GM12872 (cell line): ENCODE measurements around the gene CENPM.

Source experiments
- TF ChIP-seq, protein P1 (sequence below): IDR thresholded peaks from 3 replicates; pipeline ENCODE4 v1.5.1; 2011; ENCODE audit warnings: low read depth, mild to moderate bottlenecking, low read length, moderate library complexity; ENCODE audit not compliant: insufficient read depth

Gene CENPM

DNA sequence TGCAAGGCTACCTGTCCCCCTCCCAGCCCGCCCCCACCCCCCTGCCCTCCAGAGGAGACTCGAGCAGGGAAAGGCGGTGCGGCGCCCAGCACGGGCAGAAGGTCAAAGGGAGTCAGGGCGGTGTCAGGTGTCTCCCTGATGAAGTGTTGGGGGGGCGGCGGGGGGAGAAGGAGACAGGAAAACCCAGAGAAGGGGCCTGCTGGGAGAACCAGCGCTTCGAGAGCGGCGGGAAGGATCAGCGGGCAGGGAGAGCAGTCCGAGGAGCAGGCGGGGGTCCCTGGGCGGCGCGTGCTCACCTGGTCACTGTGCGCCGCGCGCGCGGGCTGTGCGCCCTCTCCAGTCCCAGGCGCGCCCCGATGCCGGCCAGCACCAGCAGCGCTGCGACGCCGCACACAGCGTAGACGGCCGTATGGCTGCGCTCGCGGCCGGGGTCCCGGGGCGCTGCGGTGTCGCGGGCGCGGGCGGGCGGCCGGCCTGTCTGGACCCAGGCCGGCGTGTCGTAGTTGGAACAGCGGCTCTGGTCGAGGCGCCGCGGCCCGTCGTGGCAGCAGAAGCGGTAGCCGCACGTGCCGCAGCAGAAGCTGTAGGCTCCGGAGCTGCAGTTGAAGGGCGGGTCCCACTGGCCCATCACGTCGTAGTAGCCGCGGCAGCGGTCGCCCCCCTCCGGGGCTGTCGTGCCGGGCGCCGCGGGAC lies 33.0 kb downstream of the CENPM start:
- TF ChIP-seq, protein P1, sequence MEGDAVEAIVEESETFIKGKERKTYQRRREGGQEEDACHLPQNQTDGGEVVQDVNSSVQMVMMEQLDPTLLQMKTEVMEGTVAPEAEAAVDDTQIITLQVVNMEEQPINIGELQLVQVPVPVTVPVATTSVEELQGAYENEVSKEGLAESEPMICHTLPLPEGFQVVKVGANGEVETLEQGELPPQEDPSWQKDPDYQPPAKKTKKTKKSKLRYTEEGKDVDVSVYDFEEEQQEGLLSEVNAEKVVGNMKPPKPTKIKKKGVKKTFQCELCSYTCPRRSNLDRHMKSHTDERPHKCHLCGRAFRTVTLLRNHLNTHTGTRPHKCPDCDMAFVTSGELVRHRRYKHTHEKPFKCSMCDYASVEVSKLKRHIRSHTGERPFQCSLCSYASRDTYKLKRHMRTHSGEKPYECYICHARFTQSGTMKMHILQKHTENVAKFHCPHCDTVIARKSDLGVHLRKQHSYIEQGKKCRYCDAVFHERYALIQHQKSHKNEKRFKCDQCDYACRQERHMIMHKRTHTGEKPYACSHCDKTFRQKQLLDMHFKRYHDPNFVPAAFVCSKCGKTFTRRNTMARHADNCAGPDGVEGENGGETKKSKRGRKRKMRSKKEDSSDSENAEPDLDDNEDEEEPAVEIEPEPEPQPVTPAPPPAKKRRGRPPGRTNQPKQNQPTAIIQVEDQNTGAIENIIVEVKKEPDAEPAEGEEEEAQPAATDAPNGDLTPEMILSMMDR, result no peak

DNA sequence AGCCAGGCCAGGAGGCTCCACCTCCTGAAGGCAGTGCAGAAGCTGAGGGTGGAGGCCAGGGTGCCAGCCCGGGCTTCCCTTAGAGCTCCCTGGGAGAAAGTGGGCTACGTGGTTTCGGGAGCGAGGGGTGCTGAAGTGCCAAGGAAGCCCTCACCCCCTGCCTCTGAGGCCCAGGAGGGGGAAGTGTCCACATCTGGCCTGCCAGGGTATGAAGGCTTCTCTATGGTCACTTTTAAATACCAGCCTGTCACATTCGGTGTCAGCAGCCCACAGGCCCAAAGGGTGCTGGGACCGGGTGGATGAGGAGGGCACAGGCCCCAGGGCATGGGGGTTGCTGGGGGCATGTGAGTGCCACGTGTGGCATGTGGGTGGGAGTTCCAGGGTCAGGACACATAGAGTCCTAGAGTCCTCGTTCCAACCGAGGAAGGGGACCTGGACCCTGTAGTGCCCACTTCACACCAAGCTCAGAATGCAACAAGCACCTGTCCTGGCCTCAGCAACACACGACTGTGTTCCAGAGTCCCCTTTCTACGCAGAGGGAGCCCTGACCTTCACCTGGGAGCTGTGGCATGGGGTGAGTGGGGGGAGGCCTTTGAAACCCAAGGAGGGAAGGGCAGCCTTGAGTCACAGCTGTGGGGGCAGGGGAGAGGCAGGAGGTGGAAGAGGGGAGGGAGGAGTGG lies 33.8 kb downstream of the CENPM start:
- TF ChIP-seq, protein P1, result no peak

DNA sequence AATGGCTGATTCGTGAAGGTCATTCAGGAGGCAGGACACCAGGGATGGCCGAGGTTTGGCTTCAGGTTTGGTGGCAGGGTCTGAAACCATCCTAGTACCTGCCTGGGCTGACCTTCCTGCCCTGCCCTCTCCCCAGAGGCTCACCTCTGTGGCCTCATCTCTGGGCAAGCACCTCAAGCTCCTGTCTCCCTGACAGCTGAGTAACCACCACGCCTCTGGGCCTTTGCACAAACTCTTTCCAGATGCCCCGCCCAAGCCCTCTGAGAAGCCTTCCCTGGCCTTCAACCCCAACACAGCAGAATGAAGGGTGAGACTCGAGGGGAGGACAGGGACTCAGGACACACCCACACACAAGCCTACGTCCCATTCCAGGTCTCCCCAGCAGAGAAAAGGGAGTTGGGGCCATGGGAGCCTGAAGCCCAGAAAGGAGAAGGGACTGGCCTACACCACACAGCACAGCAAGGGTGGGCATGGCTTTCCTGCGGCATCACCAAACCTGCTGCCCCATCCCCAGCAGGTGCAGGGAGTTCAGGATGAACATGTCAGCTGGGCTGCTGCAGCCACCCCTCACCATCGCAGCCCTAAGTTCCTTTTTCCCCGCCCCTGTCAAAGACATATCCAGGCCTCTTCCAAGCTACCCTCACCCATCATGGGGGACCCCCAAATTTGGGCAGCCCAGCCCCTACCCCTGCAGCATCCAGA lies 34.5 kb downstream of the CENPM start:
- TF ChIP-seq, protein P1, result no peak

DNA sequence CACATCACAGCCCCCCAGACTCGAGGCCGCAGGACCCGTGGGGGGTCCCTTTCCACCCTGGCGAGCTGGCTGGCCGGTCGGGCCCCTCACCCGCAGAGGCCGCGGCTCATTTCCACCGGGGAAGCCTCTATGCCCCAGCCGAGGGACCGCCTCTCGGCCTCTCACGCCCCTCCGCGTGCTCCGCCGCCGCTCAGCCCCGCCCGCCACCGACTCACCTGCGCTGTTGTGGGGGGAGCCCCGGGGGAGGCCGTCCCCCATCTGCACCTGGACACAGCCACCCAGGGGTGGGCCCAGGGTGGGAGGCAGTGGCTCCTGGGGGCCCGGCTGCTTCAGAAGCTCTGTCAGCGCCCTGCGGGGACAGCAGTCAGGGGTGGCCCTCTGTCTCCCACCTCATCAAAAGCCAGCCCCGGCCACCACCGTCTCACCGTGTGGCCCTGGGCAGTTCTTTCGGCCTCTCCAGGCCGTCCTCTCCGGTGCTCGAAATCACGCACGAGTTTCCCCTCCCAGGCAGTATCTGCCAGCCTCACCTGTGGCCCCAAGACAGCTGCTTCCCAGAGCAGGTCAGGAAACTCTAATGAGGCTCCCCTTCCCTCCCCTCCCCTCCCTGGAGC lies 35.8 kb downstream of the CENPM start:
- TF ChIP-seq, protein P1, result no peak

DNA sequence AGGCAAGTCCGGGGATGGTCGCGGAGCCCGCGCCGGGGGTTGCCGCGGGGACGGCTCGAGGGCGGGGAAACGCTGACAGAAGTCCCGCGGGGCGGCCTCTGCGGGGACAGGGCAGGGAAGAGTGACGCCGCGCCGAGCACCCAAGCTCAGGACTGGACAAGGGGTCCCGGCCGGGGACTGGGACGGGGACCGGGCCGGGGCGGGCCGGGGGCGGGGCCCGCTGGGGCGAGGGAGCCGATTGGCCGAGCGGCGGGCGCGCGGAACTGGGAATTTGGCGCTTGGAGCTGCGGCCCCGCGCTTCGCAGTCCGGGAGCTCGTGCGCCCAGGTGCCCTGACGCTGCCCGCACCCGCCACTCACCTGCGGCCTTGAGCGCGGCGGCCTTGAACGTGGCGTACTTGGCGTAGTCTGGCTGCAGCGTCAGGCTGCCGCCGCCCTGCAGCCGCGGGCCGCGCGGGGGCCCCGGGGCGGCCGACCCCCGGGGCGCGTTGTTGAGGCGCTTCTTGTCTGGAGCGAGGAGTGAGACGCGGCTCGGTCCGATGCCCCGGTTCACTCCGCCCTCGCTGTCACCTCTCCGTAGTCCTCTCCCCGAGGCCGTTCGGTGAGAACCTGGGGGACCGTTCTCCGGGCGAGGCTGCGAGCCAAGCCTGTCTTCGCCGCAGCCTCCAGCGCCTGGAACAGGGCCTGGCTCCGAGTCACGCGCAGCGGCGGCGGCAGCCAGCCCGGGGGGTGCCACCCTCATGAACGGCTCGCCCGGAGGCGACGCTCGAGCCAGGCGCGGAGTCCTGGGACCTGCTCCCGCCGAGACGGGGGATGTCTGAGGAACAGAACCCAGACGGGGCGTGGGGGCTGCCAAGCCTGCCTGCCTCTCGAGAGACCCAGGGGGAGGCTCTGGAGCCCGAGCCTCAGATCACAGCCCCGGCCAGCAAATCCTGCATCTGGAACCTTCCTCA lies 36.6 kb downstream of the CENPM start:
- TF ChIP-seq, protein P1, result no peak

DNA sequence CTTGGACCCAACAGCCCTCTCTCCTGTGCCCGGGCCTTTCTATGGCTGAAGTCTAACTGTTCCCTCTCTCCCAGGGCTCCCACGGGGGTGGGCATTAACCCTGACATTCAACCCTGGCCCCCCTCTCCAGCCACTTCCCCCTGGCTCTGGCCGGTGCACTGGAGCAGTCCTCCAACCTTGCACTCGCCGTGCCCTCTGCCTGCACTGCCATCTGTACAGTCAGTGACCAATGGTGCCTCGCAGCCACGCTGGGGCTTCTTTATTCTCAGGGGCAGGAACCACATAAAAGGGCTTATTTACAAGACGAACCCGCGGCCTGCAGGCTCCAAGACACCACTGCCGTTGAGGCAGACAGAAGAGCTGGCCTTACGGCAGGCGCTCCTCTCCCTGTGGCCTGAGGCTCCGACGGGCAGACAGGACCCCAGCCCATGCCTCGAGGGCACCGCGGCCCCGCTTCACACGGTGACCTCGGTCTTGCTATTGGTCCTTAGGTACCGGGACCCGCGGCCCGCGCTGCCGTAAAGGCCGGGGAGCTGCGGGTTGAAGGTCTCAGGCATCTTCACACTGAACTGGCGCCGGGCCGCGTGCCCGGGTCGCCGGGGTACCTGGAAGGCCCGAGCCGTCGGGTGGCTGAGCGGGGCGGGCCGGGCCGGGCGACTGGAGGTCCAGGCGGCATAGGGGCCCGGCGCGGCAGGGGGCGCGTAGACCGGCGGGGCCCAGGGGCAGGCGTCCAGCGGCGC lies 37.5 kb downstream of the CENPM start:
- TF ChIP-seq, protein P1, result no peak
